HG02623 (cell line): ENCODE results near the gene UBXN4.
"Not testable (repeated sequence)": the region's sequence is repeated elsewhere in the genome, so short reads cannot be mapped to it uniquely, and the experiment has no call there.

ENCODE experiments used
- ATAC-seq: cut with Tn5 transposase; IDR thresholded peaks from one replicate; pipeline ENCODE4 v1.9.1; 2021; ENCODE audit warnings: moderate library complexity; ENCODE audit not compliant: unreplicated experiment

The UBXN4 gene

GRCh38 chr2:135762022-135762421 lies 20.4 kb downstream of the UBXN4 start:
- ATAC-seq, result no peak

GRCh38 chr2:135762530-135762929 lies 20.9 kb downstream of the UBXN4 start:
- no peak for ATAC-seq

GRCh38 chr2:135768863-135769262 lies 27.2 kb downstream of the UBXN4 start:
- no peak for ATAC-seq

- no peak for ATAC-seq
Observed at GRCh38 chr2:135773319-135773718, 31.7 kb downstream of the UBXN4 start.

GRCh38 chr2:135773917-135774316 lies 32.3 kb downstream of the UBXN4 start:
- ATAC-seq, result no peak

- ATAC-seq, result no peak
Observed at GRCh38 chr2:135775420-135775819, 33.8 kb downstream of the UBXN4 start.

GRCh38 chr2:135776367-135776766 lies 34.7 kb downstream of the UBXN4 start:
- ATAC-seq, result no peak

- no peak for ATAC-seq
Observed at GRCh38 chr2:135782231-135782630, 40.6 kb downstream of the UBXN4 start.

GRCh38 chr2:135783439-135783838 lies 41.8 kb downstream of the UBXN4 start:
- no peak for ATAC-seq

- no peak for ATAC-seq
Observed at GRCh38 chr2:135785032-135785431, 43.4 kb downstream of the UBXN4 start.

GRCh38 chr2:135786823-135787222 lies 45.2 kb downstream of the UBXN4 start:
- no peak for ATAC-seq

GRCh38 chr2:135790423-135790822 lies 48.8 kb downstream of the UBXN4 start:
- no peak for ATAC-seq

- no peak for ATAC-seq
Observed at GRCh38 chr2:135791418-135792190, 49.9 kb downstream of the UBXN4 start.

- ATAC-seq, result no peak
Observed at GRCh38 chr2:135792401-135793150, 50.9 kb downstream of the UBXN4 start.

GRCh38 chr2:135795641-135796040 lies 54.0 kb downstream of the UBXN4 start:
- not testable (repeated sequence) for ATAC-seq

GRCh38 chr2:135796606-135797005 lies 55.0 kb downstream of the UBXN4 start:
- ATAC-seq, result no peak

GRCh38 chr2:135797497-135798274 lies 56.0 kb downstream of the UBXN4 start:
- ATAC-seq, result peak; percentile 79

GRCh38 chr2:135798275-135798705 lies 56.6 kb downstream of the UBXN4 start:
- ATAC-seq, result no peak

- no peak for ATAC-seq
Observed at GRCh38 chr2:135798762-135799161, 57.1 kb downstream of the UBXN4 start.

- no peak for ATAC-seq
Observed at GRCh38 chr2:135799738-135800137, 58.1 kb downstream of the UBXN4 start.
